ENCODE measurements around the gene TBC1D22A. TPM values are rescaled to one million over a fixed set of nuclear protein-coding genes. Genes with fewer than 3 reads are reported as not detected.

The TBC1D22A gene
- total and polyA plus RNA-seq, 2 donors (not counting 3 experiments of a cell fraction or from before 2014, with no cell fraction given) = 26.1 to 32.4 TPM

- TF ChIP-seq MAX (IDR thresholded peaks at IDR 0.05; ENCODE audit: insufficient read depth, insufficient read length) (no peak), POLR2A (IDR thresholded peaks at IDR 0.05; ENCODE audit: low read depth, low read length) (no peak), GATA2 (IDR thresholded peaks at IDR 0.05; ENCODE audit: insufficient read depth, insufficient read length, low read depth, low read length) (no peak)
- no peaks in the 10 kb centered on the region for H3K9me1 ChIP-seq (replicated peaks; ENCODE audit: control insufficient read depth, extremely low read depth, insufficient read depth, low read length)
- no peaks in the 10 kb centered on the region for H3K36me3 ChIP-seq (ENCODE audit: control insufficient read depth in 2 of 2, extremely low read depth in 1 of 2, insufficient read depth in 2 of 2, low read length in 2 of 2)
- FAIRE-seq = no peak
- H3K27me3 ChIP-seq (ENCODE audit: control insufficient read depth in 2 of 2, insufficient read depth in 2 of 2, low read length in 2 of 2) = no peaks in the 10 kb centered on the region
- no peak overlapping the region for H3K4me3 ChIP-seq (replicated peaks in 1 of 3; ENCODE audit: insufficient read depth in 1 of 3, low read depth in 1 of 3, low read length in 3 of 3)
- dilution Hi-C loops (cut with MboI; ENCODE audit: extremely low pct_ligation_motif_present, low sequenced_read_pairs) (no loop called here), intact Hi-C loops (cut with micrococcal nuclease) (no loop called here)
- H4K20me1 ChIP-seq (replicated peaks; ENCODE audit: control insufficient read depth, extremely low read depth, insufficient read depth, low read length) = no peaks in the 10 kb centered on the region
- no peak overlapping the region for H3K9ac ChIP-seq (replicated peaks; ENCODE audit: extremely low read depth, insufficient read depth, low read length)
- no TSS peak for BruUV-seq (replicated peaks)
- no peaks in the 10 kb centered on the region for H3K9me3 ChIP-seq (replicated peaks; ENCODE audit: control insufficient read depth, insufficient read depth, low read length)
- no peak overlapping the region for H3K4me2 ChIP-seq (ENCODE audit: insufficient read depth, low read length)
- no peak overlapping the region for H2AFZ ChIP-seq (ENCODE audit: low read depth, low read length)
- no peaks in the 10 kb centered on the region for H3K79me2 ChIP-seq (ENCODE audit: control insufficient read depth, insufficient read depth, low read length)
- POLR2A ChIA-PET = no interaction called here
- no peak for DNase-seq (ENCODE audit: low read depth, low spot score)
- no peak overlapping the region for H3K27ac ChIP-seq (ENCODE audit: insufficient read depth, low read depth, low read length)
- no peaks in the 10 kb centered on the region for H3K4me1 ChIP-seq (ENCODE audit: control insufficient read depth, extremely low read depth, insufficient read depth, low read length)
- CTCF ChIA-PET = no interaction called here
Observed at GRCh38 chr22:47001288-47001687, 238.8 kb downstream of the TBC1D22A start.

- H3K27ac ChIP-seq (ENCODE audit: insufficient read depth, low read depth, low read length) = no peak overlapping the region
- H2AFZ ChIP-seq (ENCODE audit: low read depth, low read length) = no peak overlapping the region
- H3K9me3 ChIP-seq (replicated peaks; ENCODE audit: control insufficient read depth, insufficient read depth, low read length) = no peaks in the 10 kb centered on the region
- dilution Hi-C loops (cut with MboI; ENCODE audit: extremely low pct_ligation_motif_present, low sequenced_read_pairs) (no loop called here), intact Hi-C loops (cut with micrococcal nuclease) (no loop called here)
- no peaks in the 10 kb centered on the region for H4K20me1 ChIP-seq (replicated peaks; ENCODE audit: control insufficient read depth, extremely low read depth, insufficient read depth, low read length)
- ChIA-PET CTCF (interaction anchor here (0.6 kb wide), 1 partner anchor 16 kb away, joined by 3 read pairs; no protein-coding TSS in a partner anchor), POLR2A (no interaction called here)
- TF ChIP-seq CTCF (IDR thresholded peaks at IDR 0.05; ENCODE audit: extremely low read depth in 1 of 2, insufficient read depth in 1 of 2, low read depth in 1 of 2, low read length in 2 of 2) (no peak), JUN (IDR thresholded peaks at IDR 0.05; ENCODE audit: borderline replicate concordance, insufficient read depth, insufficient read length, low read depth) (no peak), MAX (IDR thresholded peaks at IDR 0.05; ENCODE audit: insufficient read depth, insufficient read length) (no peak), GATA2 (IDR thresholded peaks at IDR 0.05; ENCODE audit: insufficient read depth, insufficient read length, low read depth, low read length) (no peak), FOS (IDR thresholded peaks at IDR 0.05; ENCODE audit: borderline replicate concordance, insufficient read depth, low read length) (no peak), EZH2 (IDR thresholded peaks at IDR 0.05; ENCODE audit: borderline replicate concordance, low read depth, low read length, severe bottlenecking) (no peak), POLR2A (IDR thresholded peaks at IDR 0.05; ENCODE audit: low read depth, low read length) (no peak), MYC (IDR thresholded peaks at IDR 0.05; ENCODE audit: low read depth, low read length) (no peak), POLR2AphosphoS5 (IDR thresholded peaks at IDR 0.05; ENCODE audit: insufficient read depth, low read depth, low read length) (no peak)
- no TSS peak for BruUV-seq (replicated peaks)
- no peaks in the 10 kb centered on the region for H3K4me1 ChIP-seq (ENCODE audit: control insufficient read depth, extremely low read depth, insufficient read depth, low read length)
- no peak for DNase-seq (ENCODE audit: low read depth, low spot score)
- no peaks in the 10 kb centered on the region for H3K79me2 ChIP-seq (ENCODE audit: control insufficient read depth, insufficient read depth, low read length)
- H3K9ac ChIP-seq (replicated peaks; ENCODE audit: extremely low read depth, insufficient read depth, low read length) = no peak overlapping the region
- H3K27me3 ChIP-seq (ENCODE audit: control insufficient read depth in 2 of 2, insufficient read depth in 2 of 2, low read length in 2 of 2) = no peaks in the 10 kb centered on the region
- H3K36me3 ChIP-seq (ENCODE audit: control insufficient read depth in 2 of 2, extremely low read depth in 1 of 2, insufficient read depth in 2 of 2, low read length in 2 of 2) = no peaks in the 10 kb centered on the region
- no peaks in the 10 kb centered on the region for H3K9me1 ChIP-seq (replicated peaks; ENCODE audit: control insufficient read depth, extremely low read depth, insufficient read depth, low read length)
- no peak overlapping the region for H3K4me2 ChIP-seq (ENCODE audit: insufficient read depth, low read length)
- no peak for FAIRE-seq
- H3K4me3 ChIP-seq (replicated peaks in 1 of 3; ENCODE audit: insufficient read depth in 1 of 3, low read depth in 1 of 3, low read length in 3 of 3) = no peak overlapping the region
Observed at GRCh38 chr22:47002692-47003091, 240.2 kb downstream of the TBC1D22A start.
